ENCODE results near the gene GOT1.

Gene GOT1

DNA sequence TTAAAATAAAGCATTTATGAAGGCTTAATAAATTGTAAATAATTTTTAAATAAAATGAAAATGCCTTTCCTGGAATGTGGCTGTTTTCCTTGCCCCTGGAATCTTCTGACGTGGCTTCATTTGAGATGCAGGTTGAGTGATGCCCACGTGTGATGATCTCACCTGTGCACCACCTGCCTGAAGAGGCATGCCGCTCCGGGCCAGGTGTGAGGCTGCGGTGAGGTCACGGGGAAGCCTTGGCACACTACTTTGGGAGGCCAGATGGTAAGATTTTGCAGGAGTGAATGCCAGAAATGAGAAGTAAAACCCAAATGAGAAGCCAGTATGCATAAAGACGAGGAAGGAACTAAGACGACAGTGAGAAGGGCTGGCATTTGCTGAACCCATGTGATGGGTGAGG lies 36.2 kb downstream of the GOT1 start:
- no peak for DNase-seq

DNA sequence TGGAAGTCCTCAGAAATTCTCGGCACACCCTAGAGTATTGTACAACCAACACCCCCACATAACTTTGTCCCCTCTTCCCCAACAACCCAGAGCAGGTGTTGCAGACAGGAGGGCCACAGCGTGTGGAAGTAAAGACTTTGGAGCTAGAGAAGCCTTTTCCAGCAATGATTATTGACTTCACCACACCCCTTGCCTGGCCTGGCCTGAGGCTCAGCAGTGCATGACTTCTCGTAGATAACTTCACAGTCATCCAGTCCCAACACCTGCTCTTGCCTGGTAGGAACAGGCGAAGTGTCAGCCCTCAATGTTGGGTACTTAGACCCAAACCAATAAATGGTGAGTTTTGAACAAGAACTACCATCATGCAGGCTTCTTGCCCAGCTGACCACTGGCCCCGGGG lies 36.7 kb downstream of the GOT1 start:
- no peak for DNase-seq

DNA sequence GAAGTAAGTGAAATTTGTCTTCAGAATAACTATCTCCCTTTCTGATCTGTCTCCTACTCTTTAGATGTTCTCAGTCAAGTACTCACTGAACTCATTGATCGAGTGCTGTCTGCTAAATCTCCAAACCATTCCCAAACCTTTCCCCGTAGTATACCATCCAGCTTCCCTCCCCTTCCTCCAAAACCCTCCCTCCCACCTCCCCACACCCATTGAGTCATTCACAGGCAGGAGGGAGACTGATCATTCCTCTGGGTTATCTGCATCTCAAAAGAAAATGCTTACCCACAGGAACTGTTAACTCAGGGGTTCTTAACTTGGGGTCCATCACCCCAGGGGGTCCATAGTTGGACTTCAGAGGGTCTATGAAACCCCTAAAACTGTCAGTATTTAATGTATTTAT lies 37.4 kb downstream of the GOT1 start:
- DNase-seq, result no peak

DNA sequence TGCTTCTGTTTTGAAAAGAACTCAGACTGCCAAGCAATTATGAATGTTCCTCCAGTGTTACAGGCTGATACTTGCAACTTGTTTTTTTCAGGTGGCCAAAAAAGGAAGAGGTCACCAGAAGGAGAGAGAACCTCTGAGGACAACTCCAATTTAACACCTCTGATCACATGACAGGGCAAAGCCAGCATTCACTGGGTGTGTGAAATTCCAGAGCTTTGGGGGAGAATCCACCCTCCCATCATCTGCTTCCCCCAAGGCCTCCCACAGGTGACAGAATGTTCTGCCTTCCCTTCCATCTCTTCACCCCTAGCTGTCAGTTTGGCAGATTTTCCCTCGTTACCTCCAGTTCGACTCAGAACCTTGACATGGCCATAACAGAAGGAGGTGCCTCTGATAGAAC lies 39.1 kb downstream of the GOT1 start:
- DNase-seq, result no peak

DNA sequence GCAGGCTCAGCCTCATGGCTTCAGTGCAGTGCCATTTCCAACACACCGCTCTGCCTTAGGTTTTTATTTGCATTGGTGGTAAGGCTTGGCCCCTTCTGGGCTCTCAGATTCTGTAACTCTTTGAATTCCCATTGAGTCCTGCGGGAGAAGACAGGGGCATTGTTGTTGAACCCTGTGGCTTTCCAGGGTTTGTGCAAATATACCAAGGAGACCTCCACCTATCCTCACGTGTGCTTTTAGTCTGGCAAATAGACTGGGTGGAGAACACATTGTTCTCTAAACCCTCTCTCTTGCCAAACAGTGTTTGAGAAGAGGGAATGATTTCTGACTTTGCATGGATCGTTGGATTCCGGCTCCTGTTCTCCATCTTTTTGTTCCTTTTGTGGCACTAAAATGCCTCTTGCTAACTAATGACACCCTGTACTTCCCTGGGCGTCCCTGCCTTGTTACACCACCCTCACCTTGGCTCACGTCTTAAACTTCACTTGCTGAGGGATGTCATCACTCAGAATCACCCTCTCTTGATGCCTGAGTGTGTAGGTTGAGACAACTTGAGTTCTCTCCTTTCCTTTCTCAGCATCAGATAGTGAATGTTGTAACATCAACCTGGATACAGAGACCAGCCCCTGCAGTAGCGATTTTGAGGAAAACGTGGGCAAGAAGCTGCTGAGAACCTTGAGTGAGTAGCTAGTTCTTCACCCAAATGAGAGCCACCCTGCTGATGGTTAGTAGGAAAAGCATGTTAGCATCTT lies 40.5 kb downstream of the GOT1 start:
- no peak for DNase-seq

DNA sequence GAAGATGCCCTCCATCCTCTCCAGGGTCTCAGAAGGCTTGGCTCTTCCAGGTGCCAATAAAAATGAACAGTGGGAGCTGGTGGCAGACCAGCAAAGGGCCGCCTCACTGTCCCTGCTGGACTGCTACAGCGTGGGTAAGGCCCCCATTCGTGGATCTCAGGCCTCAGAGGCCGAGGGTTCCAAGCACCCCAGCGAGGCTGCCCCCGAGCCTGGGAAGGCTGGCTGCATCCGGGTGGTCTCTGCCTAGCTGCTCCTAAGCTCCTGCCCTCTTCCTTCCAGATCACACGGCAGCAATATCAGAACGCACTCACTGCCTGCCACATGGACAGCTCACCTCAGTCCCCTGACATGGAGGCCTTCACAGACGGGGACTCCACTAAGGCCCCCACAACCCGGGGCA lies 42.9 kb downstream of the GOT1 start:
- no peak for DNase-seq

DNA sequence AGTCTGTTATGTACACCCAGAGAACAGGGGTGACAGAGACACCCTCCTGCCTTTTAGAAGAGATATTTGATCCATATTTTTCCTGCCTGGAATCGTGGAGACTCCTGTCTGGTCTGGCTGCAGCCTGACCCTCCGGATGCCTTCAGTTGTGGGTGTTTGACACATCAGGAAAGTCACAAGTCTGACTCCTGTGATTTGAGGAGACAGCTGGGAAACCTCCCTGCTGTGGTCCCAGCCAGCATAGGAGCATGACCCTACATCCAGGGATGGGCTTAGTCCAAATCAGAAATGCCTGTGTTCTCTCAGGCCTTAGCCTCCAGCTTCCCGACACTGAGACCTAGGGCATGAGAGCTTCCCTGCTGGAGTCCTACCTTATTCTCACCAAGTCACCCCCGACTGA lies 43.4 kb downstream of the GOT1 start:
- no peak for DNase-seq

DNA sequence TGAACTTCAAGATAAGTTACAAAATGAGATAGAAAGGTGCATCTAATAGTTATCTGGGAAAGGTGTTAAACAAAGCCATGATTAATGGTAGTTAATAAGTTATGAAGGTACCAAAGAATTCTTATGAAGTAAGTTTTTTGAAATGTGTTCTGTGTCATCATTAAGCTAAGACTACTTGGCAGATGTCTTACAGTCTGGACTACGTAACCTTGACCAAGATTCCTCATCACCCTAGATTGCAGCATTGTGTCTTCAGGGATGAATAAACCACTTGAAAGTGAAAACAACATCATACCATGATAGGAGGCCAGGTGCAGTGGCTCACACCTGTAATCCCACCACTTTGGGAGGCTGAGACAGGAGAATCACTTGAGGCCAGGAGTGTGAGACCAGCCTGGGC lies 48.2 kb downstream of the GOT1 start:
- no peak for DNase-seq

DNA sequence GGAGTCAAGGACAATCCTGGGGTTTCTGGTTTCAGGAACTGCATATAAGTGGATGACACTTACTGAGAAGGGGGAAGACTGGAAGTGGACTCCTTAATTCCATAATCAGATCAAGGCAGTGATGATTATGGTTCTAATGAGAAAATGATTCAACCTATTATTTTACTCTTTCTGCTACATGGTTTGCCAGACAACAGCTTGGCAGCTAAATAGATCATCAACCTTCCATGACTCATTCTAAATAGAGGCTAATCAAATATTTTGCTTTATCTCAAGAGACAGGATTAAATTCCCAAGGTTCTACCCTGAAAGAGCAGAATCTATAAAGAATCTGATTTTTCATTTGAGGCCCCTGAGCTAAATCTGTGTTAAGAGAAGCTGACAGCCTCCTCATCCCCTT lies 55.0 kb downstream of the GOT1 start:
- DNase-seq, result no peak

DNA sequence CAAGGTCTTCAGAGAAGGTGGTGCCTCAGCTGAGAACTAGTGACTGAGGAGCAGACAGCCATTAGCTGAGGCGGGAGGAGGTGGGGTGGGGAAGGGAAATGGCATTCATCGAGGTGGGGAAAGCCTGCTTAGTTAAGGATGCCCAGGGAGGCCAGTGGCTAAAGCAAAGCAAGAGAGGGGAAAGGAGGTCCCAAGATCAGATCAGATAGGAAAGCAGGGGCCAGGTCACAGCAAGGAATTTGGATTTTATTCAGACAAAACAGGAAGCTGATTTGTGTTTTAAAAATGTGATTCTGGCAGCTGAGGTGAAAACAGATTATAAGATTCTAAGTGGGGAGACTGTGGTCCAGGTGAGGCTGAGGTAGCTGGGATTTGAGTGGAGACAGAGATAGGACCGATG lies 55.5 kb downstream of the GOT1 start:
- DNase-seq, result no peak

DNA sequence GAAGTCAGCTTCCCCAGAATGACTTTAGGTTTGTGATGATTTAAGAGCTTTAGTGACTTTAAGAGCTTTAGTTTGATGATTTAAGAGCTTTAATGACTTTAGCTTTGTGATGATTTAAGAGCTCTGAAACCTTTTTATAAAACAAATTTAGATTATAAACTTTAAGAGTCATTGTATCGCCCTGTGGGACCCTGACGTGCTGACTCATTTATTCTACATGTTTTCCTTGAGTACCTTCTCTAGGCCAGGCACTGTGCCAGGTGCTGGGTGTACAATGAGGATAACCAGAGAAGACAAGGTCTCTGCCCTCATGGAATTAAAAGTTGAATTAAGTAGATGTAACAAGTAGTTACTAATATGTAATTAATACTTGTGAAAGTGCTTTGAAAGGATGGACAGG lies 55.9 kb downstream of the GOT1 start:
- DNase-seq, result no peak

DNA sequence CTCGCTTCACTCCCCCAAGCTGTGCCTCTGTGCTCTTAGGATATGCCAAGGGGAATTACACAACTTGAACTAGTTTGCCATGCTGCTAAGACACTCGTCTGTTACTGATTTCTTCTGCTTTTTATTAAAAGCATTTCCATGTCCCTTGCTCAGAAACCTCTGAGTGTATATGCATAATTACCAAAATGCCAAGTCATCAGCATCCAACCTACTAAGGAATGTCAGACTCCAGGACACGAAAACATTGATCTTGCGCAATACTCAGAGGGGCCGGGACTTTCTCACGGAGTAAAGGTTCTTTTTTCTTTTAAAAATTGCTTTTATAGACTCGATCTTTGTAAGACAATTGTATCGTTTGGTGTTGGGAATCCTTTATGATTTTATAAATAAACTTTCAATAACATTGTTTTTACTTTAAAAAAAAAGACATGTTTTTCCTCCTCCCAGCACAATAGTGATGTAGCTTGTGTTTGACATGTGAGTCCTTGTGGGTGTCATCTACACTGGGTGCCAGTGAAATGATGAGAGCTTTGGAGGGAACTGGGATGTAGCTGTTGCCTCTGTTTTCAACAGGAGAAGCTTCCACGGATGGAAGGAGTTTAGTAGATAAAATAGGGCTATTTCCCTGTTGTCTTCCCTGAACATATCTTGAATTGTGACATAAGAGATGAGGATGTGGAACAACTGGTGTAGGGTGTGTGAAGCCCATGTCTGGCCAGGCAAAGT lies 57.7 kb downstream of the GOT1 start:
- DNase-seq, result no peak

DNA sequence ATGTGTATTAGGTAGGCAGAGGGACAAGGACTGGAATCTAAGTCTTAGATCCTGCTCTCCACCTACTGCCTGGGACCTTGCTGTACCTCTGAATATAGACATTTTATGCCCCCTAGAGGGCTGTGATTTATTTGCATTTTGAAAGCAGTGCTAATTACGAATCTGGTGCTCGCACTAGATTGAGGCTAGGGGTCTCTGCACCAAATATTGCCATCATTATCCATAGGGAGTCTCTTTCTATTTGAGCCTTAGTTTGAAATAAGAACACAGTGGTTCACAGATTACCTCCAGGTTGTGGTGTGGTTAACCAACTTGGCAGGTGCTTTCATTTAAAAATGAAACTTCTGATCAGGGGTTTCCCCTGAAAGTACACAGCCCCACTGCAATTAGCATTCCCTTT lies 59.4 kb downstream of the GOT1 start:
- DNase-seq, result no peak

DNA sequence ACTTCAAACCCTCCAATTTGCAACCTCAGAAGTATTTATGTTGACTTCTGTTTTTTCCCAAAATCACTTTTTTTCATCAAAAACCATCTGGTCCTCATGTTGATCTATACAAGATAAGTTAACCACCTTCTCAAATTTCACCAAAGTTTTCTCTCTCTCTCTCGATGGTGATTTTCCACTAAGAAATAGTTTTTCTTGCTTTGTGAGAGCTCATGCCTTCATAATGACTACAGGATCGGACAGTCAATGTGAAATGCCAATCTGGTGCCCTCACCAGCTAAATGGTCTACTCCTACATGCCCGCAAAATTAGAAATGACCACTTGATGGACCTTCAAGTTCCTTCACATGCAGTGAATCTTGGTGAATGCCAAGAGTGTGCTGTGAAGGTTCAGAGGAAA lies 60.9 kb downstream of the GOT1 start:
- DNase-seq, result no peak

DNA sequence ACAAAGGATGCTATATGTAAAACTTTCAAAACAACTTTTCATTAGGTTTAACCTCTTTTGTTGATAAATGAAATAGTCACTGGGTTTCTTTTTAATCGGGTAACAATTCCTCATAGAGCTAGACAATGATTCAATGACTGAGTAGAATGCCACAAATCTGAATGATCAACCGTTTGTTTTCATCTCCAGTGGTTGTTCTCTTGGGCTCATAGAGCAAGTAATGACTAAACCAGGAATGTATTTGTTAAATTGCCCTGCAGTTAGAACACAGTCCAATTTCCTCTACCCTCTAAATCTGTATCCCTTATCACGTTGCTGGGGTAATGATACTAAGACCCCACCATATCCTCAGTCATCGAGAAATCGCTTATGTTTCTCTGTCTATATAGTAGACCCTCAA lies 61.3 kb downstream of the GOT1 start:
- no peak for DNase-seq

DNA sequence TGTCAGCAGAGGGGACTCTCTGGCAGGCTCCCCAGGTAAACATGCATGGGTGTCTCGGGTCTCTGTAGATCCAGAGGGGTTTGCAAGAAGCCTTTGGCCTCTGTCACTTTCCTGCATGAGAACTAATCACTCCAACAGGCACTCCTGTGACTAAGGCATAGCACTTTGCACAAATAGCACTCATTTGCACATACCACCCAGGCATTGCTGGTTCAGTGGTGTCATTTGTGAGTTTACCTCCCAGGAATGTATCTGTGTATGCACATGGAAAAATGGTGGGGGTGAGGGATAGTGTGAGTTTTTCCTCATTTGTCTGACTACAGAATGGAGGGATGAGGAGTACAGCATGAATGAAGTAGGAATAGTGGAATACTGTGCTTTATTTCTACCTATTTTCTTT lies 61.8 kb downstream of the GOT1 start:
- DNase-seq, result no peak

DNA sequence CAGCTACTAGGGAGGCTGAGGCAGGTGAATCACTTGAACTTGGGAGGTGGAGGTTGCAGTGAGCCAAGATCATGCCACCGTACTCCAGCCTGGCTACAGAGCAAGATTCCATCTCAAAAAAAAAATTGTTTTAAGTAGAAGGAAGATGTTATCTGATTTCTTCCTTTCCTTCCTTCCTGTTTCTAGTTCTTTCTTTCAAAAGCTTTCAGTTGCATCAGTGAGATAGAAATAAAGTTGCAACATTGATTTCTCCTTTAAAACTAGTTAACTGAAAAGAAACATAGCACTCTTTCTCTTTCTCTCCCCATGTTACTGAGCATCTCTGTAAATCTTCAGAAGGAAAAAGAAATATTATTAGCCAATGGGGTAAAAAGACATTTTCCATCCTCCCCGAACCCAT lies 63.8 kb downstream of the GOT1 start:
- DNase-seq, result no peak

DNA sequence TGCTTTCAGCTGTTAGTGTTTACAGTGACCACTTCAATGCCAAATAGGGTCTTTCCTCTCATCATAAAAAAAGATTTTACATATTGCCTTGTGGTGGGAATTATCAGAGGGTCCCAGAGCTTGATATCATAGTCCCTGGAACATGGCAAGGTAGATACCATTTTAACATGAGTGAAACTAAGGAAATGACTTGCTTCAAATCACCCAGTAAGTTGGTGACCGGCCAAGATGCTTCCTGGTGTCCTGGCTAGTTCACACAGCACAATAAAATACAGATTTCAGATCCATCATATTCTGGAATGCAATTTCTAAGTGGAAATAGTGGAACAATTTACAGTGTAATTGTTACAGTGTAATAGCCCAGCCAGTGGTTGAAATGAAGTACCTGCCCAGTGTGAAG lies 64.7 kb downstream of the GOT1 start:
- no peak for DNase-seq

DNA sequence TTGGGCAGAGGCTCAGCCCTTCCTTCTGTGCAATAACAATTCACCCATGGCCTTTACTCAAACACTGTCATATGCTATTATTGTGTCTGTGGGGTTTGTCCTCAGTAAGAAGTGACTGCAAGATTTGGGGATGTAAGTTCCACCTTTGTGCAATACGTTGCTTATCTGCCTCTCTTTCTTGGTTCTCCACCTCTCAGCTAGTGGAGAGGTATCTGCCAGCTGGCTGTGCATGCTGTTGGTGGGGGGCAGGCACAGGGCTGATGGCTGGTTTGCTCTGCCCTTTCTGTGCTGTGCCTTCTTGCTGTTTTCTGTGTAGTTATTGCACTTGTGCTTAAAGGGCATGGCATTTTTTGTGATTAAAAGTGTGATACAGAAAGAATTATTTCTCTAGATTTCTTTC lies 65.1 kb downstream of the GOT1 start:
- DNase-seq, result no peak

DNA sequence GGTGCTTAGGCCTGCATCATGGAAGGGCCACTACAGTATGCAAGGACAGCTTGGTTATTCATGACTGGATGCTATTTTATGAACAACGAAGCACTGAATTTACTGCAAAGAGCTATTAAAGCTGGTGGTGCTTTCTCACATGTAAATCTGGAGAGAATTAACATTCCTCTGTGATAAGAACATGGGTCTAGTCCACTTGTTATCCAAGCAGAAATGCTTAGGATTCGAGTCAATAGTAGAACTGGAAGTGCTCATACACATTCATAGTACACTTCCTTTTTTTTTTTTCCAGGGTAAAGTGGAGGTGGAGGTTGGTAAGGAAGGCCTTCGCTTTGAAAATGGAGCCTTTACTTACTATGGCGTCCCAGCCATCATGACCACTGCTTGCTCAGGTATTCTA lies 66.3 kb downstream of the GOT1 start:
- no peak for DNase-seq

DNA sequence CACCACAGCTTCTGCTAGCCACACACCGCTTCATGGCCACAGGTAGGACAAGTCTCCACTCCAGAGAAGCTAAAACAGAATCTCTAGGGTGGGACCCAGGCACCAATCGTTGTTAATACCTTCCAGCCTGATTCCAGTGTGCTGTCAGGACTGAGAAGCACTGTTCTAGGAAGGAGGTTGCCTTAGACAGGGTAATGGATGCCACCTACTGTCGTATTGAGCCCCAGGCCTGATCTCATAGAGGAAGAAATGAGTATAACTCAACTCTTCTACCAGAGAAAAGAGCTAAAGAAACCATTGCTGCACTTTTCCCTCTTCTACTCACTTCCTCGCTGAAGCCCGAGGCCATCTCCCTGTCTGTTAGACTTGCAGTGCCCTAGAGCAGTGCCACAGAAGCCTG lies 69.5 kb downstream of the GOT1 start:
- no peak for DNase-seq

DNA sequence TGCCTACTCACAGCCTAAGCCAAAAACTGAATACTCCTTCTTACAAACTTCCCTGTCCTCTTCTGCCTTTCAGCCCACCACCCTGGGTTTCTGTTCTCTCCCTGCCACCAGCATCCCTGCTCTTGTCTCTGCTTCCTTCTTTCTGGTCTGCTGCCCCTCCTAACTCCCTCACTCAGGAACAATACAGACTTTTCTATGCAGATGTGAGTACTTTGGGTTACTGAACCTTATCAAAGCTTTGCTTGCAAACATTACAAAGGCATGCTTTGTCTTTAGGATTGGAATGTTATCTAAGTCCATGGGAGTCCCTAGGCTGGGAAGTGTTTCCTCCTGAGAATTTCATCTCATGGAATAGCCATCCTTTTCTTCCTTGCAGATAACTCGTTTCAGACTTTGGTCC lies 72.3 kb downstream of the GOT1 start:
- no peak for DNase-seq

DNA sequence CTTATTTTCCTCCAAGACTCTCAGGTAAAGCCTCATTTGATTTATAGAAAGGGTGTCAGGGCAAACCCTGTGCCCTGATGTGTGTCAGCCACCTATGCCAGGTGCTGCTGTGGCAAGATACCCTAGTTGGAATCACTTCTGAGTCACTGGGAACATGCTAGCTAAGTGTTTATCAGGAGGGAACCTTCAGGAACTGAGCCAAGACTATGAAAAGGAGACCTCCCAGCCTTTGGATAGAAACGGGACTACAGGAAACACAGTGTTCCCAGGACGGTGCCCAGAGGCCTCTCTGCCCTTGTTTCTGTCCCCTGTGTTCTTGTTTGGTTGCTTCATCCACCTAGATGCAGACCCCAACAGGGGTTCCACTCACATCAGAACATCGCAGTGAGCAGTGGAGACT lies 72.7 kb downstream of the GOT1 start:
- no peak for DNase-seq

DNA sequence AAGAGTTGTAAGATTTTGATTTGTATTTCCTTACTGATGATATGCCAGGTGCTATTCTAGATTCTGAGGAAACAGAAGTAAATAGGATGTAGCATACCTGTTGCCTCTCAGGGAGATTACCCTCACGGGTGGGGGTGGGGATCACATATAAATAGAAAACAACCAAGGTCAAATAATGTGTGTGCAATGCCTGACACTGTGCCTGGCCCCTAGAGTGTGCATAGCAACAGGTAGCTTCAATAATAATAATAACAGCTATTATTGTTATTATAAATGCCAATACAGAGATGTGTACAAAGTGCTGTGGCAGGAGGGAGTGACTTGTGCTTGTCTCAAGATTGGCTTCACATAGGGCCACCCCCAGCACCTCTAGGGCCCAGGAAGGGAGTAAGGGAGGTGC lies 77.2 kb downstream of the GOT1 start:
- no peak for DNase-seq

DNA sequence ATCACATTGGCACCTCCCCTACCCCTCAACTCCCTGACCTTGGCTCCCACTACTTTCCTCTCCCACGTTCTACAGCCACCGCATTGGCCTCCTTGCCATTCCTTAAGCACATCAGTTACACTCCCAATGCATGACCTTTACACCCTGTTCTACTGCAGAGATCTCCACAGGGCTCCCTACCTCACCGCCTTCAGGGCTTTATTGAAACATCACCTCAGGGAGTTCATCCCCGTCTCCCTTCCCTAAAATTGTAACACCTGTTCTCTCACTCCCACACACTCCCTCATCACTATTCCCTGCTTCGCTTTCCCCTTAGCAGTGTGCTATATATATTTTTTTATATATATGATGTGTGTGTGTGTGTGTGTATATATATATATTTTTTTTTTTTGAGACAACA lies 82.8 kb downstream of the GOT1 start:
- no peak for DNase-seq

All from activated CD4-positive, alpha-beta T cell treated with anti-CD3 and anti-CD28 coated beads, Interleukin-2, amount 50 U/mL, for 1 hour (primary cell).